GM19328 (cell line): ENCODE results near the gene NPVF.

Experiments used
- ATAC-seq: cut with Tn5 transposase; IDR thresholded peaks from one replicate; pipeline ENCODE4 v1.9.1; 2021; ENCODE audit warnings: mild to moderate bottlenecking, moderate library complexity; ENCODE audit not compliant: unreplicated experiment

The NPVF gene

DNA sequence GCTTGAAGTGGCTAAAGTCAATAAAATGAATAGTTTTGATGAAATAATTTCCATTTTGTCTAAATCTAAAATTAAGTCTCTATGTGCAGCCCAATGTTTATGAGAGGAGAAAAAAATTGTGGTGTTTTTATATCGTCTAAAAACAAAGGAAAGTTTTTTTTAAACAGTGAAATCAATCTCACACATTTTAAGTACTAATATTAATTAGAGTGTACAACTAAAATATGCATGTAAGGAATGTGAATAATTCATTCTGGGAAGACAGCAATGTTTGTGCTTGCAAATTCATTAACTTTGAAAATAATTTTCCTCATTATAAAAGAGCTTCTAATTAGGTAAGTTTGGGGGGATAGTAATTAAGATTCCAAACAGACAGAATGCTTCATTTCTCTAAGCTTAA is at the start of gene NPVF:
NPVF (minus strand) TSS at position 101 of the 400 bp plus-strand sequence; CDS start at position 54, 47 bp downstream.
- no peak for ATAC-seq

DNA sequence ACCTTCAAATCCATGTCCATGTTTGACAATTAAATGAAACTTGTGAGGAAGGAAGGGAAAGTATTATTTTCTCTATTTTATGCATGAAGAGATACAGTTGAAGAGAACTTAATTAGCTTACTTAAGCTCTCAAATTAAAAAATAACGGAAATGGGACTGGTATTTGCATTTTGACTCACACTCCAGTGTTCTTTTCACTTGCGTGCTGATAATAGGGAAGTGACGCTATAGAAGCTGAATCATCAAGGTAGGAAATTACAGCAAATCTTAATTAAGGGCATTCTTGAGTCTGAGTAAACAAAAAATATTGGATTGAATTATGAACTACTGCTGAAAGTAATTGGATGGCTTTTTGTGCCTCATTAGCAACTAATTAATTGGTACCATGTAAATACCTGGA is 44.0 kb upstream of the NPVF start:
- ATAC-seq = no peak

DNA sequence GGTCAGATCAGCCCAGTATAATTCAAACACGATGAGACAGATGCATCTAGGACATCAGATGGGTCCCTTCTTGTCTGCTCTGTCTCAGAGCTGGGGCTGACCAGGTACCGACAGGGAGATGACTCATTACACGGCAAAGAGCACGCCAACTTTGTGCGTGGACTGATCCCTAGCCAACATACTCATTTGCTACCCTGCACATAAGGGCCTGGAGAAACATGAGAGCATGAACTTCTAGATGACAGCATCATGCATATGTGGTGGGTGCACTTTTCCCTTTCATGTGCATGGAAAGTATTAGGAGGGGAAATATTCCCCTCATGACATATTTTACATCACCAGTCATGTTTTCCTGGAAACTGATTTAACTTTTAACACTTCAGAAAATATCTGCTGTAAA is 35.1 kb upstream of the NPVF start:
- no peak for ATAC-seq

DNA sequence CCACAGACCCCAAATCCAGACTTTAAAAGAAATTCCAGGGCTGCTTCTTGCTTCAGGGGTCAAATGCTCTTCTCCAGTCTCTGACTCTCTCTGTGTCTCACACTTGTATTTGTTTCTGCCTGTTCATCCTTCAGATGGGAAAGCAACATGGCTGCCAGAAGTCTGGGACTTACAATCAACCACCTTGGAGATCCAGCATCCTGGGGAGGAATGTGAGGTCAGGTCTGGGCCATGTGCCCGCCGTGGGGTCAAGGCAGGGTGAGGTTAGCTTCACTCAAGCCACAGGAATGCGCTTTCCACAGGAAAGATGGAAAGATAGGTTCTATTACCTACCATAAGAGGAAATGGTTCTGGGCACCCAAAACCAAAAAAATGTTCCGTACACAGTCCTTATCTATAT is 34.3 kb upstream of the NPVF start:
- ATAC-seq = no peak

DNA sequence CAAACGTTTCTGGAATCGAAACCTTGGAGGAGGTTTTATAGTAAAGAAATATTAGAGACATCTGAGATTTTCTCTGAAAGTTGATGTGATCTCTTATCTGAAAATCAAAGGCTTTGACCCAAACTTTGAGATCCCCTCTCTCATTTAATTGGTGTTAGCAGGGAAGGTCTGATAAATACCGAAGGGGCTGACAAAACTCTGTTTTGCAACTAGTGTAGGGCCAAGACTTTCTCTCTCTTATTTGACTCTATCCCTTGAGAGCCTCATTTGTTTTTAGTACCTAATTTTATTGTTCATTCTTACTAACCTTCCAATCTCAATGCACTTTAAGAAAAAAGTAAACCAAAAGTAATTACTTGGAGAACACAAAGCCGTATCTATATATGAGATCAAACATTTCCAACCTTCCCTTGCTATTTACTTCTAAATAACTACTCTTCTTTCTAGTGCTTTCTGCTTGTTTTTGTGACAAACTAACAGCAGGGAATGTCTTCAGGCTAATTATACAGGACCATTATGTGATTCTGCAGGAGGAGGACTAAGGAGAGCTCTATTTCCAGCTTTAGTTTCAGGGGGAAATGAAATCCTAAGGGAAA is 33.4 kb upstream of the NPVF start:
- no peak for ATAC-seq

GRCh38 chr7:25260862-25261494 is 32.7 kb upstream of the NPVF start:
- ATAC-seq = no peak

GRCh38 chr7:25259487-25260243 is 31.4 kb upstream of the NPVF start:
- no peak for ATAC-seq

DNA sequence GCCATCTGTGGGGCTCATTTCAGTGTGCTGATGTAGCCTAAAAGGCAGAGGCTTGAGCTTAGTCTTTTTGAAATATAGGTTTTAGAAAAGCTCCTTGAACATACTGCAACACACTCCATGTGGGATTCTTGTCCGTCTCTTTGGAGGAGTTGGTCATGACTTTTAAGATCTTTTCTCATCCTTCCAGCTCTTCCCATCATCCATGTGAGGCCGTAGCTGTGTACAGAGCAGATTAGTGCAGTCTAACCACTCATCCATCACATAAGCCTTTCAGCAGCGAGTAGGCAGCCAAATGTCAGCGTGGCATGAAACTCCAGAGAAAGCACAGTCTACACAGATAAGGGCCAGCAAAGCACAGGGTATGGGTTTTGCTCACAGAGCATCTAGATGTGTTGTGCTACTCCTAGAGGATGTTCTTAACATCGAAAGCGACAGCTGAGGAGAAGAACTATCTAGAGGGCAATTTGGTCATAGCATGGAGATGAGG is 28.1 kb upstream of the NPVF start:
- no peak for ATAC-seq

DNA sequence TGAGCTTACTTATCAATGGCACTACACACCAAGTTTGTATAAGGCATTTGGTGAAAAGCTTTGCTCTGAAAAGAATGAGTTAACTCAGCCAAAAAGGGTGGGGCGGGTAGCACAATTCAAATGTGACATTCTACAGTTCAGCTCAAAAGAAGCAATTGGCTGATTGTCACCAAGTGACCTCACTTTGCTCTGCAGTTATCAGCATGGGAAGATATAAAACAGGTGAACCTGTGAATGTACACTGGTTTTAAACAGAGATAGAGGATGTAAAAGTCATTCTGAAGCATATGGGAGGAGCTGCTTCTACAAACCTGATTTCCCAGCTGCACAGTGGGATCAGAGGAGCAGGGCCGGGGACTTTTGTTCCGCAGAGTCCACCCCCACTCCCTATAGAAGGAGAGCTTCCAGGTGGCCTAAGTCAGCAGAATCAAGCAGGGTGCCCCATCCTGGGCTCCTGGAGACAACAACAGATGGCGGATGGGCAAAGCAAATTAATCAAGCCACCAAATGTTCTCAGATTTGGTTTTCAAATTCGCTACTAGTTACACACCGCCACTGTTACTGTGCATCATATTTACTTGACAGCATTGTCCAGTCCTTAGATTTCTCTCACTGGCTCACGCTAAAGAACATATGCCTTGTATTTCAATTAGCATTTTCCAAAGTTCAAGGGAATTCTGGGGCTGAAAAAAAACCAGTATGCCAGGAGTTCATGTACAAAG is 27.5 kb upstream of the NPVF start:
- no peak for ATAC-seq

DNA sequence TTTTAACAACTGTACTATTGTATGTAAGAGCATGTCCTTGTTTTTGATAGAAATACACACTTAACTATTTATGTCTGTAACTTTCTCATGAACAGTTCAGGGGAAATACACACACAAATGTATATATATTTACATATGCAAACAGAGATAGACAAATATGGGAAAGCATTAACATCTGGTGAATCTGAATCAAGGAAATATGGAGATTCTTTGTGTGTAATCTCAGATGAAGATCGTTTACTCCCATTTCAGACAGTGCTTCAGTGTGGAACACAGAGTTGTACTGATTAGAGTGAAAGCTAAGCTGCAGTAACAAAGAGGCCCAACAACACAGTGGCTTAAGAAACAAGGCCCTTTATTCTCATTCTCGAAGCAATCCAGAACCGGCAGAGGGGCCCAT is 26.3 kb upstream of the NPVF start:
- ATAC-seq = no peak

DNA sequence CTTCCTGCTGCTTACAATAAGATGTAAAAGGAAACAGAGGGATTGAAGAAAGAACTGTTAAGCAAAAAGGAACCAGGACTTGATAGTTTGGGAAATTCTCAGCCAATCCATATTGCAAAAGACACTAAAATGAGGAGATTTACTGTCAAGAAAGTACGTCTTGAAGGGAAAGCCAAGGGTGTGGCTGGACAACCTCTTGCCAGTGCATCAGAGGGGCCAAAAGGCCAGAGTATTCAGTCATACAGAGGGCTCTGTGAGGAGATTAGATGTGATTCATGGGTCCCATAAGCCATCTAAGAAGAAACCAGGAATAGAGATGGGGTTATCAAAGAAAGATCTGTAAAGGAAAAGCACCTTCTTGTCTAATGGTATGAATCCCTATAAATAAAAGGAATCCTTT is 25.4 kb upstream of the NPVF start:
- no peak for ATAC-seq

DNA sequence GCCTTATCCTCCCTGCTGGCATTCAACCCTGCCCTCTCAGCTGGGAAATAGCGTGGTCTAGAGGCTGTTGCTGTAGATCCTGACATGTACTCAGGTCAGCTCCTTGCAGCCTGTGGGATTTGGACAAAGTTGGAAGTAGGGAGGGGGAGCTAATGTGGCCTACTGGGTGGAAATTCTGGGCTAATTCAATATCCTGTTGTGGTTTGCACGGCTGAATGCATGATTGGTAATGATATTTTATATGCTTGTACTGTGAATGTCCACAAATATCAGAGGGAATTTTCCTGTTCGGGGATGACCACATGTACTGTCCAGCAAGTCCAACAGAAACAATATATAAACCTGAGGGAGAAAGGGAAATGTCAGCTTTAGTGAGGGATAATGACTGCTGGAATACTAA is 22.1 kb upstream of the NPVF start:
- no peak for ATAC-seq

GRCh38 chr7:25249772-25250171 is 21.5 kb upstream of the NPVF start:
- no peak for ATAC-seq

- ATAC-seq = no peak
These were observed 18.0 kb upstream of the NPVF start for GRCh38 chr7:25246306-25246705.

DNA sequence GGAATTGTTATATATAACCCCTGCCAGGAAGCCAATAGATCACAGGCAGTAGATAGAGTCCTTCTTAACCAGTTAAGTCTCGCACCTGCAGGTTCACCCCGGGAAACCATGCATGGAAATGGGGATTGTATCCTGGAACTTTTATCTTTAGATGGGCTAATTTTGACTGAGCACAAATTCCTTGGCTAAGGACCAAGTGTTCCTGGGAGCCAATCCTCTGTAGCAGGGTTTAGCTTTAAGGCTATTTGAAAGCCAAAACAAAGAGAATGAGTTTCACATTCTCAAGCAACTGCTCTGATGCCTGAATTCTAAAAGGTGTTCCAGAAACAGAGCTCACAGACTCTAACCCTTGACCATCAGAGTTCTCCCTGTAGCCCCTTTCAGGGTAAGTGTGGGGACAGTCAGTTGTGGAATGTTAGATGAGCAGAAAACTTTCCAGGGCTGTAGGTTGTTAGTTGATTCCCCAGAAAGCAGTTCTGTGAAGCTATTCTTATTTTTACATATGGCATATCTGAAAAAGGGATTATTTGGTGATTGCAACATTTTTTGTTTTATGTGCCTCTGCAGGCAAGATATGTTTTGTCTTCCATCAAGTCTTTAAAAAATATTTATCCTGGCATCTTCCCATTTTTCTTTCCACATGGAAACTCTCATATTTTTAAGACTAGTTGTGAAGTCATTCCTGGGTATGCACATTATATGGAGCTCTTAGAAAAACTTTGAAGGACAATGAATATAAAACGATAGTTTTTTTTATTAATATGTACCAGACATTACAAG is 16.2 kb upstream of the NPVF start:
- no peak for ATAC-seq

- no peak for ATAC-seq
These were observed 14.4 kb upstream of the NPVF start for GRCh38 chr7:25242678-25243077.

DNA sequence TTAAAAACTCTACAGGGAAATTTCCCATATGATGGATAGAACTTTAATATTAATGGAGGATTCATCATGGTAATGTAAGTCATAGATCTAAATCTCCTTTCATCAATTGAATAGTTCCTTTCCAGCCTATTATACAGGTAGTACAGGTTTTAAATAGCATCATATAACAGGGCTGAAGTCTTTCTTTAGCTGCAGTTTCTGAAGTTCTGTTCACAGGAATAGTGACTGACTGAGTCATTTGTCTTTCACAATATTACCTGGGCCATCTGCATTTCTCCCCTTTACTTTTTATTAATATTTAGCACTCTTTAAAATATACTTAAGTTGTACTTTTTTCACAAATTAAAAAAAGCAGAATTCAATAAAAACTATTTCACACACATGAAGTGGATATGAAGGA is 12.6 kb upstream of the NPVF start:
- no peak for ATAC-seq

GRCh38 chr7:25240340-25240739 is 12.1 kb upstream of the NPVF start:
- ATAC-seq = no peak

DNA sequence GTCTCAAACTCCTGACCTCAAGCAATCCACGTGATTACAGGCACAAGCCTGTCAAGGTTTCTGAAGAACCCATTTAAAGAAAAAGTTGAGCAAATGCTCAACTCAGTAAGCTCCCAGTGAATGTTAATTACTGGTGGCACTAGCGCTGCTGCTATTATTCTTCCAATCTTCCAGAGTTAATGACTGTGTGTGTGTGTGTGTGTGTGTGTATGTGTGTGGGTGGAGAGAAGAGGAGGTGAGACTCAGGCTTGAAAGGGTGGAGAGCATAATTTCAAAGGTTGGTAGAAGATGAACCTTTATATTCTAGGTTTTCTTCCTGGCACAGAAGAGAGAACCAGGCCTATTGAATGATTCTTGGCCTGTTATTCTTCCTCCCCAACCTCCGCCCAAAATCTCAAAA is 11.6 kb upstream of the NPVF start:
- no peak for ATAC-seq

- no peak for ATAC-seq
These were observed 9.9 kb upstream of the NPVF start for GRCh38 chr7:25238066-25238725.
